Activated naive CD4-positive, alpha-beta T cell treated with anti-CD3 and anti-CD28 coated beads, Interleukin-2, amount 50 U/mL, for 16 hours (primary cell): ENCODE measurements around the gene U2AF1L4.
A peak's percentile ranks its signal among the peaks of the same experiment; 100 is the strongest.
"Not testable (repeated sequence)": the region's sequence is repeated elsewhere in the genome, so short reads cannot be mapped to it uniquely, and the experiment has no call there.

Experiments used
- DNase-seq: peaks from one replicate; pipeline ENCODE4 v3.0.0-alpha.2; 2020

The U2AF1L4 gene

DNA sequence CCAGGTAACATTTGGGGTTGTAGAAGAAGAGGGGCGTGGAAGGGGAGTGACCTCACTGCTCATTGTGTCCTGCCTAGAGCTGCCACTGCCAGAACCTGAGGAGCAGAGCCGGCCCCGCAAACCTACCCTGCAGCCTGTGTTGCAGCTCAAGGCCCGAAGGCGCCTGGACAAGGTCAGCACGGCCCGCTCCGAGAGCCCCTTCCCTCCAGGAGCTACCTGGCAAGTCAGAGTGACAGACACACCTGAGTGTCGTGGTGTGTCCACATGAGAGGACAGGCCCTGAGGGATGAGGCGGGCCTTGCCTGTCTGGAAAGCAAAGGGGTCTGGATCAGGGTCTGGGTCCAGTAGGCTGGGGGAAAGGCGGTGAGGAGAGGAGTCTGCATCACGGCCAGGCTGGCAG lies 20.7 kb downstream of the U2AF1L4 start:
- DNase-seq = no peak

- not testable (repeated sequence) for DNase-seq
These were observed 21.1 kb downstream of the U2AF1L4 start for GRCh38 chr19:35724132-35724531.

DNA sequence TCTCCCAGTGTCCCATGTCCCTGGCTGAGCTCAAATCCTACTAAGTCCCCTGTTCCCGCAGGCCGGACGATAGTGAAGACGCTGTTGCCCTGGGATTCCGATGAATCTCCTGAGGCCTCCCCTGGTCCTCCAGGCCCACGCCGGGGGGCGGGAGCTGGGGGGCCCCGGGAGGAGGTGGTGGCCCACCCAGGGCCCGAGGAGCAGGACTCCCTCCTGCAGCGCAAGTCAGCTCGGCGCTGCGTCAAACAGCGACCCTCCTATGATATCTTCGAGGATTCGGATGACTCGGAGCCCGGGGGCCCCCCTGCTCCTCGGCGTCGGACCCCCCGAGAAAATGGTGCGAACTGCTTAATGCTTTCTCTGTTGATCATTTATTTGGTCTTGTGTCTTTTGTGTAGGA lies 21.5 kb downstream of the U2AF1L4 start:
- DNase-seq = no peak

GRCh38 chr19:35722897-35723296 lies 22.3 kb downstream of the U2AF1L4 start:
- no peak for DNase-seq

- DNase-seq = no peak
These were observed 22.8 kb downstream of the U2AF1L4 start for GRCh38 chr19:35722461-35722860.

- DNase-seq = no peak
These were observed 23.8 kb downstream of the U2AF1L4 start for GRCh38 chr19:35721374-35721773.

DNA sequence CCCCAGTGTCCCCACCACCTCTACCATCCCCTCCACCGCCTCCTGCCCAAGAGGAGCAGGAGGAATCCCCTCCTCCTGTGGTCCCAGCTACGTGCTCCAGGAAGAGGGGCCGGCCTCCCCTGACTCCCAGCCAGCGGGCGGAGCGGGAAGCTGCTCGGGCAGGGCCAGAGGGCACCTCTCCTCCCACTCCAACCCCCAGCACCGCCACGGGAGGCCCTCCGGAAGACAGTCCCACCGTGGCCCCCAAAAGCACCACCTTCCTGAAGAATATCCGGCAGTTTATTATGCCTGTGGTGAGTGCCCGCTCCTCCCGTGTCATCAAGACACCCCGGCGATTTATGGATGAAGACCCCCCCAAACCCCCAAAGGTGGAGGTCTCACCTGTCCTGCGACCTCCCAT lies 24.6 kb downstream of the U2AF1L4 start:
- DNase-seq = no peak

- no peak for DNase-seq
These were observed 25.1 kb downstream of the U2AF1L4 start for GRCh38 chr19:35720163-35720524.

GRCh38 chr19:35719402-35720162 lies 25.6 kb downstream of the U2AF1L4 start:
- DNase-seq = no peak

GRCh38 chr19:35718345-35719041 lies 26.7 kb downstream of the U2AF1L4 start:
- peak; percentile 55 for DNase-seq

- no peak for DNase-seq
These were observed 27.4 kb downstream of the U2AF1L4 start, which contains the start of gene KMT2B for GRCh38 chr19:35717665-35718344. Gene KMT2B, plus strand, starts transcription at chr19:35718003. Its CDS starts 16 bp downstream, at chr19:35718019.

DNA sequence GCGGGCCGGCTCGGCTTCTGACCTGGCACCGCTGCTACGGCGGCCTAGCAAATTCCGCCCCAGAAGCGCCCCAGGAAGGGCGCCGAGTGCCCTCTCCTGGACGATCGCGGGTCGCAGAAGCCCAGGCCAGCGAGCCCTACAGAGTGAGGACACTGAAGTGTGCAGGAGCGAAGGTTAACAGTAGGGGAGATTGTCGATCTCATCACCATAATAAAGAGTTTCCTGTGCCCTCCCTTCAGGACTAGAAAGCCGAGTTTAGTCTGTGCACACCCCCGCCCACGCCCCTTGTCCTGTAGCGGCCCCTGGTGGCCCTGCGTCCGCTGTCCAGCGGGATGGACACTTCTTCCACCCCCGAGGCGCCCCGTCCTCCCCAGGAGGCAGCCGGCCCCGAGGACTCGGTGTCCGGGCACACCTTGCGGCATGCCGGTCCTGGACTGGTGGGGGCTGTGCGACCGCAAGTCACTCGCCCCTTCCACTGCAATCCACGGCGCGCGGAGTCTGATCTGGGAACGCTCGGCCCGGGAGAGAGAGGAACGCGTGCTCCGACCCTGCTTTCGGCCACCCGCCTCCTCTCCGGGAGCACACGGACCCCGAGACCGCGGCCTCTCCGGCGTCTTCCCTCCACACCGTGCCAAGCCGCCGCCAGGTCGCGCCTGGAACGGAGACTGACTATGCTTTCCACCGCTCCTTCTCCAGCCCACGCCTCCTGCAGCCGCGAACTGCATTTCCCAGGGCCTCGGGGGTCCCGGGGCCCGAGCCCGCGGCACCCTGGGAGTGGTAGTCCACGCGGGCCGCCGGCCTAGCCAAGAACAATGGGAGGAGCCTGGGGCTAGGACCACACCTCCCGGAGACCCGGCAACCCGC lies 28.2 kb downstream of the U2AF1L4 start:
- DNase-seq = peak; percentile 99

GRCh38 chr19:35715981-35716800 lies 29.0 kb downstream of the U2AF1L4 start:
- no peak for DNase-seq

DNA sequence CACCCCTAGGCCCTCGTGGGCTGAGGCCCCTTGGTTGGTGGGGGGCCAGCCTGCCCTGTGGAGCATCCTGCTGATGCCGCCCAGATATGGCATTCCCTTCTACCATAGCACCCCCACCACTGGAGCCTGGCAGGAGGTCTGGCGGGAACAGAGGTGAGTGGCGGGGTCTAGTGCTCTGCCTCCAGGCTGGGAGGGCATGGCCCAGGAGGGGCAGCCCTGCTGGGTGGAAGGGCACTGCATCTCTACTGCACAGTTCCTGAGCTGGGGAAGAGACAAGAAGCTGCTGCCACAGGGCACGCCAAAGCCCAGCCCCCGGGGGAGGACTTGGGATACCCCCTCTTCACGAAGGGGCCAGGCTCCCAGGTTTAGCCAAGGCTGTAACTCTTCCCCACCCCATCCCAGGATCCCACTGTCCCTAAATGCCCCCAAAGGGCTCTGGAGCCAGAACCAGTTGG lies 29.8 kb downstream of the U2AF1L4 start:
- DNase-seq = no peak

DNA sequence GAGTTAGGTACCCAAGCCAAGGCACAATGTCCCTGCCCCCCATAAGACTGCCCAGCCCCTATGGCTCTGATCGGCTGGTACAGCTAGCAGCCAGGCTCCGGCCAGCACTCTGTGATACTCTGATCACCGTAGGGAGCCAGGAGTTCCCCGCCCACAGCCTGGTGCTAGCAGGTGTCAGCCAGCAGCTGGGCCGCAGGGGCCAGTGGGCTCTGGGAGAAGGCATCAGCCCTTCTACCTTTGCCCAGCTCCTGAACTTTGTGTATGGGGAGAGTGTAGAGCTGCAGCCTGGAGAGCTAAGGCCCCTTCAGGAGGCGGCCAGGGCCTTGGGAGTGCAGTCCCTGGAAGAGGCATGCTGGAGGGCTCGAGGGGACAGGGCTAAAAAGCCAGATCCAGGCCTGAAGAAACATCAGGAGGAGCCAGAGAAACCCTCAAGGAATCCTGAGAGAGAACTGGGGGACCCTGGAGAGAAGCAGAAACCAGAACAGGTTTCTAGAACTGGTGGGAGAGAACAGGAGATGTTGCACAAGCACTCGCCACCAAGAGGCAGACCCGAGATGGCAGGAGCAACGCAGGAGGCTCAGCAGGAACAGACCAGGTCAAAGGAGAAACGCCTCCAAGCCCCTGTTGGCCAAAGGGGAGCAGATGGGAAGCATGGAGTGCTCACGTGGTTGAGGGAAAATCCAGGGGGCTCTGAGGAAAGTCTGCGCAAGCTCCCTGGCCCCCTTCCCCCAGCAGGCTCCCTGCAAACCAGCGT lies 30.4 kb downstream of the U2AF1L4 start:
- no peak for DNase-seq

- no peak for DNase-seq
These were observed 31.2 kb downstream of the U2AF1L4 start for GRCh38 chr19:35713904-35714495.

DNA sequence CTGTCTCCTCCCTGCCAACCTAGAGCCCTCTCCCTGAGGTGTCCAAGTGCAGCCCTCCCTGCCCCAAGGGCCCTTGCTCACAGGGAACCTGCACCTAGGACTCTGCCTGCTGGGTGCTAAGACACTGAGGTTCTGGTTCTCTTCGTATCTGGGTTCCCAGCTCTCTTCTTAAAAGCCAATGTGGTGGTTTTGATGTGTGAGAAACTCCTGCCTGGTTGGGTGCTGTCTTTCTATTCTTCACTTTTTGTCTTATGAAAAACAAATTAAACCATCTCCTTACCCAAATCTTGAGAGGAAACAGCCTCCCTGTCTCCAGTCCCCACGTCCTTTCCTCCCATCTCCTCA lies 31.7 kb downstream of the U2AF1L4 start:
- no peak for DNase-seq

- peak; percentile 51 for DNase-seq
These were observed 32.4 kb downstream of the U2AF1L4 start for GRCh38 chr19:35712567-35713505.
